ENCODE data around the gene ARL6IP4. TPM values are rescaled to one million over a fixed set of nuclear protein-coding genes. Genes with fewer than 3 reads are reported as not detected.

Gene ARL6IP4
- total RNA-seq: 101 TPM

GRCh38 chr12:122980183-122981035, at the start of gene ARL6IP4:
Gene ARL6IP4 (plus strand): TSS chr12:122980681. CDS start chr12:122981140, 459 bp downstream.

GRCh38 chr12:122965851-122966742, 14.4 kb upstream of the ARL6IP4 start, which contains the start of gene ABCB9:
Gene ABCB9 (minus strand): TSS chr12:122966463. CDS start chr12:122960235, 6,228 bp downstream.

DNA sequence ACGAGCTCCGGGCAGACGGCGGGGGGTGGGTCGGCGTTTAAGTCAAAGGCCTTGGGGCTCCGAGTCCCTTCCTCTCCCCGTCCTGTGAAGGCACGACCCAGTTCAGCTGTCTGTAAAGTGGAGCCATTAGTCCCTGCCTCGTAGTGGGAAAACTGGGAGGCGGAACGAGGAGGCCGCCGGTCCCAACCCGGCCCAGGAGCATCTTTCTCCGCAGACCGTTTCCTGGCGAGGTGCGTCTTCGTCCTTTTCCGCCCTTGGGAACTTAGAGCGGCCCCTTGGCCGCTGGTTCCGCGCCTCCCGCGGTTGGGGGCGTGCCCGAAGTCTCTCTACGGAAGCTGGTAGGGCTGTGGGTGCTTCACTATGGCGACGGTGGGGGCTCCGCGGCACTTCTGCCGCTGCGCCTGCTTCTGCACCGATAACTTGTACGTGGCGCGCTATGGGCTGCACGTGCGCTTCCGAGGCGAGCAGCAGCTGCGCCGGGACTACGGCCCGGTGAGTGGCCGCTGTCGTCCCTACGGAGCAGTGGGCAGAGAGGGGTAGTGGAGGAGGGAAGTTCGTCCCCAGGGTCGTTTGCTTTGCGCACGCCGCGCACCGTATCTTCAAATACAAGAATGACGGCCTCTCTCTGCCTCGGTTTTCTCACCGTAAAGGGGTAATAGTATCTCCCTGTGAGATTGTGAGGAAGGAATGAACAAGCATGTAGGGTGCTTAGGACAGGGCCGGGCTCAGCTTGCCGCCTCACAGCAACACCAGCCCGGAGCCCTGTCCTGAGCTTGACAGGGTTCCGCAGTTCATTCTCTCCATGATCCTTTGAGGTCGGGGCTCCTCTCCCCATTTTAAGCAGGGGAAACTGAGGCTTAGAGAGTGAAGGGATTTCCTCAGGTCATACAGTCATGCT, 5.3 kb upstream of the ARL6IP4 start, which contains the start of gene OGFOD2:
Gene OGFOD2, plus strand, starts transcription at position 353 of the 898 bp plus-strand sequence. Its CDS starts 8 bp downstream, at position 361.

Small RNAs within 50 kb of the gene (small RNA-seq; reads per million reads assigned to genes)
- not detected for gene ARL6IP4 (ENCODE audit: low replicate concordance)
- gene MIR4304 (ENCODE audit: low replicate concordance): not detected

Other genes with a start within 250 kb of the ARL6IP4 start
- 3.7 TPM for gene HCAR1, start 249.8 kb upstream of the ARL6IP4 start, total RNA-seq
- gene DENR, start 227.9 kb upstream of the ARL6IP4 start, total RNA-seq: 42.7 TPM
- 0.41 TPM for gene CCDC62, start 206.1 kb upstream of the ARL6IP4 start, total RNA-seq
- 109 TPM for gene HIP1R, start 145.2 kb upstream of the ARL6IP4 start, total RNA-seq
- 23.8 TPM for gene VPS37B, start 84.6 kb upstream of the ARL6IP4 start, total RNA-seq
- 10.9 TPM for gene ABCB9, start 14.2 kb upstream of the ARL6IP4 start, total RNA-seq
- 14.2 TPM for gene OGFOD2, start 5.4 kb upstream of the ARL6IP4 start, total RNA-seq
- gene PITPNM2, start 170.4 kb downstream of the ARL6IP4 start, total RNA-seq: 12.5 TPM

Data from metanephros (tissue), 2 donors.